Measurements from ENCODE around the gene BCAS4.

DNA sequence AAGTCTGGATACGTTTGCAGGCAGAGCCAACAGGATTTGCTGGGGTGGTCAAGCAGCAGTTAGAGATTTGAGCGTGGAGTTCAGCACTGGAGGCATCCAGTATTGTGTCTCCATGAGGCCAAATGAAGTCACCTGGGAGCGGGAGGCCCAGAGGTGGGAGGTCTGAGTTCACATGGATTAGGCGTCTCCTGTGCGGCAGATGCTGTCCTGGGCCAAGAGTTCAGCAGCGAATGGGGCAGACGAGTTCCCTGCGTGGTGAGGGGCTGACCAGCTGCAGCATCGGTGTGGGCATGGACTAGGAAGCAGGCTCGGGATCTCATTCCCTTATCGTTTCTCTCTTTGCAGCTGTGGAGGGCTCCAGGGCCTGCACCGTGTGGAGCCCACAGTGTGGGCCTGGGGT, 66.2 kb downstream of the BCAS4 start:
- TF ChIP-seq CTCF (IDR thresholded peaks at IDR 0.05; ENCODE audit: low read depth, low read length): no peak
- TF ChIP-seq, protein P1, sequence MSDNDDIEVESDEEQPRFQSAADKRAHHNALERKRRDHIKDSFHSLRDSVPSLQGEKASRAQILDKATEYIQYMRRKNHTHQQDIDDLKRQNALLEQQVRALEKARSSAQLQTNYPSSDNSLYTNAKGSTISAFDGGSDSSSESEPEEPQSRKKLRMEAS (IDR thresholded peaks at IDR 0.05; ENCODE audit: low read depth, low read length): no peak
- no peak for TF ChIP-seq POLR2A (IDR thresholded peaks at IDR 0.05; ENCODE audit: extremely low read depth, insufficient read length)
- no peak for TF ChIP-seq MYC (IDR thresholded peaks at IDR 0.05; ENCODE audit: low read depth, low read length)
